GM21529 (cell line): ENCODE data around the gene COCH.
"Not testable (repeated sequence)": the region's sequence is repeated elsewhere in the genome, so short reads cannot be mapped to it uniquely, and the experiment has no call there.

ENCODE experiments used
- ATAC-seq: cut with Tn5 transposase; IDR thresholded peaks from one replicate; pipeline ENCODE4 v1.9.1; 2021; ENCODE audit not compliant: unreplicated experiment

COCH gene

GRCh38 chr14:30921305-30921704 is 46.9 kb downstream of the COCH start:
- ATAC-seq, result no peak

GRCh38 chr14:30921788-30922187 is 47.4 kb downstream of the COCH start:
- ATAC-seq, result no peak

- ATAC-seq, result no peak
Observed at GRCh38 chr14:30925254-30925653, 50.9 kb downstream of the COCH start.

GRCh38 chr14:30928462-30928861 is 54.1 kb downstream of the COCH start:
- ATAC-seq, result no peak

GRCh38 chr14:30933937-30934336 is 59.6 kb downstream of the COCH start:
- not testable (repeated sequence) for ATAC-seq

GRCh38 chr14:30935445-30935844 is 61.1 kb downstream of the COCH start:
- ATAC-seq, result no peak

GRCh38 chr14:30938617-30939016 is 64.3 kb downstream of the COCH start:
- no peak for ATAC-seq
